ENCODE measurements around the gene TMEM108. TPM values are rescaled to one million over a fixed set of nuclear protein-coding genes. Genes with fewer than 3 reads are reported as not detected.

Gene TMEM108
- polyA plus RNA-seq, 1 donor (not counting 4 experiments of a cell fraction or from before 2014, with no cell fraction given) = not detected

DNA sequence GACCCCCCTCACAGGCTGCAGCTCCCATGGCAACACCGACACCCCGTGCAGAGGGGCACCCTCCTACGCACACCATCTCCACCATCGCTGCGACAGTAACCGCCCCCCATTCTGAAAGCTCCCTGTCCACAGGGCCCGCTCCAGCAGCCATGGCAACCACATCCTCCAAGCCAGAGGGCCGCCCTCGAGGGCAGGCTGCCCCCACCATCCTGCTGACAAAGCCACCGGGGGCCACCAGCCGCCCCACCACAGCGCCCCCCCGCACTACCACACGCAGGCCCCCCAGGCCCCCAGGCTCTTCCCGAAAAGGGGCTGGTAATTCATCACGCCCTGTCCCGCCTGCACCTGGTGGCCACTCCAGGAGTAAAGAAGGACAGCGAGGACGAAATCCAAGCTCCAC is 341.7 kb downstream of the TMEM108 start:
- no peak overlapping the region for H2AFZ ChIP-seq (ENCODE audit: control insufficient read depth, low read length)
- H3K4me2 ChIP-seq (ENCODE audit: control insufficient read depth, extremely low read depth, insufficient read depth, low read depth, low read length) = no peak overlapping the region
- H3K9me1 ChIP-seq (ENCODE audit: control insufficient read depth, extremely low read depth, insufficient read depth, low read length) = no peaks in the 10 kb centered on the region
- no peaks in the 10 kb centered on the region for H3K36me3 ChIP-seq (ENCODE audit: control insufficient read depth in 2 of 2, extremely low read depth in 1 of 2, insufficient read depth in 2 of 2, low read length in 2 of 2)
- DNase-seq (ENCODE audit: low read depth, low spot score) (no peak), FAIRE-seq (no peak)
- H4K20me1 ChIP-seq (ENCODE audit: control insufficient read depth, extremely low read depth, insufficient read depth, low read length) = no peaks in the 10 kb centered on the region
- peaks cover 18% of the 10 kb centered on the region for H3K27me3 ChIP-seq (ENCODE audit: control insufficient read depth, extremely low read depth, insufficient read depth, low read length)
- no peak overlapping the region for H3K9ac ChIP-seq (ENCODE audit: control insufficient read depth, extremely low read depth, insufficient read depth, low read length)
- H3K9me3 ChIP-seq (ENCODE audit: control insufficient read depth, low read depth, low read length) = no peaks in the 10 kb centered on the region
- H3K27ac ChIP-seq (ENCODE audit: control insufficient read depth, insufficient read depth, low read length) = no peak overlapping the region
- H3K4me3 ChIP-seq (ENCODE audit: control insufficient read depth in 2 of 3, extremely low read depth in 1 of 3, insufficient read depth in 2 of 3, low read depth in 1 of 3, low read length in 3 of 3) = no peak overlapping the region
- dilution Hi-C loops (cut with MboI; ENCODE audit: extremely low pct_ligation_motif_present, low sequenced_read_pairs) = no loop called here
- no peaks in the 10 kb centered on the region for H3K79me2 ChIP-seq (ENCODE audit: control insufficient read depth, insufficient read depth, low read length)
- peaks cover 20% of the 10 kb centered on the region for H3K4me1 ChIP-seq (ENCODE audit: control insufficient read depth, extremely low read depth, insufficient read depth, low read length)
- TF ChIP-seq, protein P1, sequence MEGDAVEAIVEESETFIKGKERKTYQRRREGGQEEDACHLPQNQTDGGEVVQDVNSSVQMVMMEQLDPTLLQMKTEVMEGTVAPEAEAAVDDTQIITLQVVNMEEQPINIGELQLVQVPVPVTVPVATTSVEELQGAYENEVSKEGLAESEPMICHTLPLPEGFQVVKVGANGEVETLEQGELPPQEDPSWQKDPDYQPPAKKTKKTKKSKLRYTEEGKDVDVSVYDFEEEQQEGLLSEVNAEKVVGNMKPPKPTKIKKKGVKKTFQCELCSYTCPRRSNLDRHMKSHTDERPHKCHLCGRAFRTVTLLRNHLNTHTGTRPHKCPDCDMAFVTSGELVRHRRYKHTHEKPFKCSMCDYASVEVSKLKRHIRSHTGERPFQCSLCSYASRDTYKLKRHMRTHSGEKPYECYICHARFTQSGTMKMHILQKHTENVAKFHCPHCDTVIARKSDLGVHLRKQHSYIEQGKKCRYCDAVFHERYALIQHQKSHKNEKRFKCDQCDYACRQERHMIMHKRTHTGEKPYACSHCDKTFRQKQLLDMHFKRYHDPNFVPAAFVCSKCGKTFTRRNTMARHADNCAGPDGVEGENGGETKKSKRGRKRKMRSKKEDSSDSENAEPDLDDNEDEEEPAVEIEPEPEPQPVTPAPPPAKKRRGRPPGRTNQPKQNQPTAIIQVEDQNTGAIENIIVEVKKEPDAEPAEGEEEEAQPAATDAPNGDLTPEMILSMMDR (optimal IDR thresholded peaks at IDR 0.05 in 1 of 3, IDR thresholded peaks at IDR 0.05 in 1 of 3, conservative IDR thresholded peaks at IDR 0.05 in 1 of 3; ENCODE audit: extremely low read depth in 1 of 3, insufficient read depth in 2 of 3, low read length in 3 of 3) = no peak

DNA sequence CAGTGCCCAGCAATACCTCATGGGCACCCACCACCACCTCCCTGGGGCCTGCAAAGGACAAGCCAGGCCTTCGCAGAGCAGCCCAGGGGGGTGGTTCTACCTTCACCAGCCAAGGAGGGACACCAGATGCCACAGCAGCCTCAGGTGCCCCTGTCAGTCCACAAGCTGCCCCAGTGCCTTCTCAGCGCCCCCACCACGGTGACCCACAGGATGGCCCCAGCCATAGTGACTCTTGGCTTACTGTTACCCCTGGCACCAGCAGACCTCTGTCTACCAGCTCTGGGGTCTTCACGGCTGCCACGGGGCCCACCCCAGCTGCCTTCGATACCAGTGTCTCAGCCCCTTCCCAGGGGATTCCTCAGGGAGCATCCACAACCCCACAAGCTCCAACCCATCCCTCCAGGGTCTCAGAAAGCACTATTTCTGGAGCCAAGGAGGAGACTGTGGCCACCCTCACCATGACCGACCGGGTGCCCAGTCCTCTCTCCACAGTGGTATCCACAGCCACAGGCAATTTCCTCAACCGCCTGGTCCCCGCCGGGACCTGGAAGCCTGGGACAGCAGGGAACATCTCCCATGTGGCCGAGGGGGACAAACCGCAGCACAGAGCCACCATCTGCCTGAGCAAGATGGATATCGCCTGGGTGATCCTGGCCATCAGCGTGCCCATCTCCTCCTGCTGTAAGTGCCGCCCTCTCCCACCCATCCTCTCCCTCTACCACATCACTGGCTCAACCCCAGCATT is 342.5 kb downstream of the TMEM108 start:
- no peaks in the 10 kb centered on the region for H3K9me1 ChIP-seq (ENCODE audit: control insufficient read depth, extremely low read depth, insufficient read depth, low read length)
- no peak overlapping the region for H3K27ac ChIP-seq (ENCODE audit: control insufficient read depth, insufficient read depth, low read length)
- H3K9ac ChIP-seq (ENCODE audit: control insufficient read depth, extremely low read depth, insufficient read depth, low read length) = no peak overlapping the region
- H3K9me3 ChIP-seq (ENCODE audit: control insufficient read depth, low read depth, low read length) = no peaks in the 10 kb centered on the region
- H3K79me2 ChIP-seq (ENCODE audit: control insufficient read depth, insufficient read depth, low read length) = no peaks in the 10 kb centered on the region
- H3K36me3 ChIP-seq (ENCODE audit: control insufficient read depth in 2 of 2, extremely low read depth in 1 of 2, insufficient read depth in 2 of 2, low read length in 2 of 2) = no peaks in the 10 kb centered on the region
- no peak for FAIRE-seq
- H3K4me2 ChIP-seq (ENCODE audit: control insufficient read depth, extremely low read depth, insufficient read depth, low read depth, low read length) = no peak overlapping the region
- H3K4me1 ChIP-seq (ENCODE audit: control insufficient read depth, extremely low read depth, insufficient read depth, low read length) = peaks cover 20% of the 10 kb centered on the region
- dilution Hi-C loops (cut with MboI; ENCODE audit: extremely low pct_ligation_motif_present, low sequenced_read_pairs) = no loop called here
- no peak overlapping the region for H2AFZ ChIP-seq (ENCODE audit: control insufficient read depth, low read length)
- no peak for DNase-seq (ENCODE audit: low read depth, low spot score)
- H4K20me1 ChIP-seq (ENCODE audit: control insufficient read depth, extremely low read depth, insufficient read depth, low read length) = no peaks in the 10 kb centered on the region
- no peak for TF ChIP-seq EZH2 (IDR thresholded peaks at IDR 0.05; ENCODE audit: low read length)
- H3K27me3 ChIP-seq (ENCODE audit: control insufficient read depth, extremely low read depth, insufficient read depth, low read length) = peaks cover 18% of the 10 kb centered on the region
- no peak overlapping the region for H3K4me3 ChIP-seq (ENCODE audit: control insufficient read depth in 2 of 3, extremely low read depth in 1 of 3, insufficient read depth in 2 of 3, low read depth in 1 of 3, low read length in 3 of 3)

Data from keratinocyte (primary cell).